SHP77 (cell line): ENCODE data around the gene PTPRN2.
"Not testable (repeated sequence)": the region's sequence is repeated elsewhere in the genome, so short reads cannot be mapped to it uniquely, and the experiment has no call there.

Experiments used
- DNase-seq, 2 experiments: peaks; one replicate each; lab custom pipeline; 2025; lab: John Stamatoyannopoulos, UW

The PTPRN2 gene

GRCh38 chr7:157952050-157952667, 635.5 kb downstream of the PTPRN2 start:
- DNase-seq = no peak

GRCh38 chr7:157951300-157952049, 636.1 kb downstream of the PTPRN2 start:
- no peak for DNase-seq

DNA sequence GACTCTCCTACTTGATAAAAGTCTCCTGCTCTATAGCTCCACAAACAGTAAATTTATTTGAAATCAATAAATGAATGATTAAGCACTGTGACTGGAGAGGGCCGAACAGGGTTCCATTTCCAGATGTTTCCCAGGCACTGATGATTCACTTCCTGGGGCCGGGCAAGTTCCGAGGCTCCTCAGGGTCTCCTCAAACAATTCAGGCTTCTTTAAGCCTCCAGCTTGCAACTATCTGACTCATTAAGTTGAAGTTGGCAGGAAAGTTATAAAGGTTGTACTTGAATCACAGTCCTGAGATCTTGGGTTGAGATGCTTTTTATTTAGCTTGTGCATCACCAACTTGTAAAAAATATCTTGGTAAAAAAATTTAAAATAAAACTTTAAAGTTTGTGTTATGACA, 637.9 kb downstream of the PTPRN2 start:
- DNase-seq = no peak

- no peak for DNase-seq
These were observed 640.1 kb downstream of the PTPRN2 start for GRCh38 chr7:157947504-157947903.

GRCh38 chr7:157946398-157947060, 641.1 kb downstream of the PTPRN2 start:
- DNase-seq = no peak

- DNase-seq = no peak
These were observed 642.2 kb downstream of the PTPRN2 start for GRCh38 chr7:157945401-157945800.

DNA sequence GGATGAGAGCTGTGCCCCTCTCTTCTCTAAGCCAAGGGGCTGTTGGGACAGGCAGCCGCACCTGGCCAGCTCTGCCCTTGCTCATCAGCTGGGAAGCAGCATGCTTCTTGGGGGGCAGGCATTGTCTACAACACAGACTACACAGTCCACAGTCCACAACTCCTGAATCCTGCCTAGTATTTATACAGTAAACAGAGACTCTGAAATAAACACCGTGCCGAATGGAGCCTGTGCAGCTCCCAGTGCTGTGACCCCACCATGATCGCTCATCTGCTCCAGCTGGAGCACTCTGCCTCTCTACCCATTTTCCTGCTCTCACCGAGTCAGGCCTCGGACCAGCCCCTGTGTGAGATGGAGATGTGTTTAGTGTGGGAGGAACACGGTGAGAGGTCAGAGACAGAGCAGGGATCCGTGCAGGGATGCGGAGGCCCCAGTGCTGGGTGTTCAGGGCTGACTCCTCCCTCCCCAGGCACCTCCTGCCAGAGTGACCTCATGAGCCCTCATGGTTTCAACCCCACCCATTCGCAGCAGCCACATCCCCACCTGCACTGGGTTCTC, 642.8 kb downstream of the PTPRN2 start:
- DNase-seq = no peak

DNA sequence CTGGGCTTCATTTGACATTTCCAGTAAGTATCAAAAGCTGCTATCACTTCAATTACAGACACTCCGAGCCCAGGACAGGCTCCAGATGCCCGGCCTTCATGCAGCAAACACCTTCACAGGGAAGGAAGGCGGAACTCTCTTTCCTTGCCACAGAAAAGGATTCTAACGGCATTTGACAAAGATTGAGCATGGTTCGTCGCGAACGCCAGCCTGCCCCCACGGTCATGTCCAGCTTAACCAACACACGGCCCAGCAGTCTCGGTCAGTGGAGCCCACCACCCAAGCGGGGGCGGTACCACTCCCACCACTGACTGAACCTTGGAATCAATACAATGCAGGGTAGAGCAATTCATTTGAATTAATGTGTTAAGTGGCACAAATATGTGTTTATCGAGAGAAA, 643.6 kb downstream of the PTPRN2 start:
- no peak for DNase-seq

DNA sequence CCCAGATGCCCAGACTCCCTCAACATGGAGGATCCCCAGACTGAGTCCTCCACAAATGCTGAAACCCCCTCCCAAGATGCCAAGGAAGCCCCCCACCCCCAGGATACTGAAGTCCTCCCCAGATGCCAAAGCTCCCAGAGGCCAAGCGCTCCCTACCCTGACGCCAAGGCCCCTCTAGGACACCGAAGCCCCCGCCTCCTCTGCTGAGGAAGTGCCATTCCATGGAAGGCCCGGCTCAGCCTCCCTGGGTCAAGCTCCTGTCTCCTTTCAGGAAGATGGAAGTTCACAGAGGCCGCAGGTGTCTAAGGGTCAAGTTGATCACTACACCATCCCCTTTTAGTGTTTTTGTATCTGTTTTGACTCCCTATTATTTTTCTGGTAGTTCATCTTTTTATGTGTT, 644.1 kb downstream of the PTPRN2 start:
- no peak for DNase-seq

GRCh38 chr7:157941210-157941609, 646.4 kb downstream of the PTPRN2 start:
- DNase-seq = no peak

DNA sequence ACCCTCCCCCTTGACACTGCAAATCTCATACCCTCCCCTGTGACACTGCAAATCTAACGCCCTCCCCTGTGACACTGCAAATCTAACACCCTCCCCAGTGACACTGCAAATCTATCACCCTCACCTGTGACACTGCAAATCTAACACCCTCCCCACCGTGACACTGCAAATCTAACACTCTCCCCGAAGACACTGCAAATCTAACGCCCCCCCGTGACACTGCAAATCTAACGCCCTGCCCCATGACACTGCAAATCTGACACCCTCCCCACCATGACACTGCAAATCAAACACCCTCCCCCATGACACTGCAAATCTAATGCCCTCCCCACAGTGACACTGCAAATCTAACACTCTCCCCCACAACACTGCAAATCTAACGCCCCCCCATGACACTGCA, 647.1 kb downstream of the PTPRN2 start:
- no peak for DNase-seq

- no peak for DNase-seq
These were observed 649.4 kb downstream of the PTPRN2 start for GRCh38 chr7:157938211-157938610.

DNA sequence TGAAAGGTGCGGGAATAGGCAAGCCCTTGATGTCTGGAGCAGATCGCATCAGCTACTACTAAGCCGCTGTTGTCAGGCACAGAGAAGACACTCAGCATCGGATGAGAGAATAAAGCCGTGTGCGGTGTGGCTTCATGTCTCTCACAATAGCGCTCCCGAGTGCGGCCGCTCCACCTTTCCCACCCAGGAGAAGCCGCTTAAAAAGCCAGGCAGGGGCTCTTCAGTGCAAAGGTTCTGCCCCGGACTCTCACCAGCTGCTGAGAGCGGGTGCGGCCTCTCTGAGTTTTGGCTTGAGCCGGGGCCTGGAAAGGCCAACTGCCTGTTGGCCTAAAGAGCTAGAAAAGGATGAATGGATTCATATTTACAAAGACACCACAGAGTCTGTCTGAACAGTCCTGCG, 650.2 kb downstream of the PTPRN2 start:
- no peak for DNase-seq

GRCh38 chr7:157936976-157937375, 650.6 kb downstream of the PTPRN2 start:
- DNase-seq = no peak

DNA sequence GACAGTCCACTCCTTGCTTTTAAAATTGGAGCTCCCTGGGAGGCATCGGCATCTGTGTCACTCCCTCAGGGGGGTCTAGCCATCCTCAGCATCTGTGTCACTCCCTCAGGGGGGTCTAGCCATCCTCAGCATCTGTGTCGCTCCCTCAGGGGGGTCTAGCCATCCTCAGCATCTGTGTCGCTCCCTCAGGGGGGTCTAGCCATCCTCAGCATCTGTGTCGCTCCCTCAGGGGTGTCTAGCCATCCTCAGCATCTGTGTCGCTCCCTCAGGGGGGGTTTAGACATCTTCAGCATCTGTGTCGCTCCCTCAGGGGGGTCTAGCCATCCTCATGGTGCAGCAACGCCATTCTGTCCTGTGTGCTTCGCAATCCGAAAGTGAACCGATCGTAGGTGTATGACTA, 651.9 kb downstream of the PTPRN2 start:
- DNase-seq = not testable (repeated sequence)

DNA sequence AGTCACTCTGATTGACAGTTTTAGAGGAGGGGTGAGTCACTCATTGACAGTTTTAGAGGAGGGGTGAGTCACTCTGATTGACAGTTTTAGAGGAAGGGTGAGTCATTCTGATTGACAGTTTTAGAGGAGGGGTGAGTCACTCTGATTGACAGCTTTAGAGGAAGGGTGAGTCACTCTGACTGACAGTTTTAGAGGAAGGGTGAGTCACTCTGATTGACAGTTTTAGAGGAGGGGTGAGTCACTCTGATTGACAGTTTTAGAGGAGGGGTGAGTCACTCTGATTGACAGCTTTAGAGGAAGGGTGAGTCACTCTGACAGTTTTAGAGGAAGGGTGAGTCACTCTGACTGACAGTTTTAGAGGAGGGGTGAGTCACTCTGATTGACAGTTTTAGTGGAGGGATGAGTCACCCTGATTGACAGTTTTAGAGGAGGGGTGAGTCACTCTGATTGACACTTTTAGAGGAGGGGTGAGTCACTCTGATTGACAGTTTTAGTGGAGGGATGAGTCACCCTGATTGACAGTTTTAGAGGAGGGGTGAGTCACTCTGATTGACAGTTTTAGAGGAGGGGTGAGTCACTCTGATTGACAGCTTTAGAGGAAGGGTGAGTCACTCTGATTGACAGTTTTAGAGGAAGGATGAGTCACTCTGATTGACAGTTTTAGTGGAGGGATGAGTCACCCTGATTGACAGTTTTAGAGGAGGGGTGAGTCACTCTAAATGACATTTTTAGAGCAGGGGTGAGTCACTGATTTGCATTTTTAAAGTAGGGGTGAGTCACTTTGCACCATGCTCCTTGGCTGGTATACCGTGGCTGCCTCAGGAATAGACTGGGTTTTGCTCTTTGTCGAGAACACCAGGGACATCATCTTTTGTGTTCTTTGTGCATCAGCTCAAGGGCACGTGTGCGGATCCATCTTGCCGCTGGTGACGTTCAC, 654.1 kb downstream of the PTPRN2 start:
- peak in 1 of 2 experiments; percentile 18 for DNase-seq

DNA sequence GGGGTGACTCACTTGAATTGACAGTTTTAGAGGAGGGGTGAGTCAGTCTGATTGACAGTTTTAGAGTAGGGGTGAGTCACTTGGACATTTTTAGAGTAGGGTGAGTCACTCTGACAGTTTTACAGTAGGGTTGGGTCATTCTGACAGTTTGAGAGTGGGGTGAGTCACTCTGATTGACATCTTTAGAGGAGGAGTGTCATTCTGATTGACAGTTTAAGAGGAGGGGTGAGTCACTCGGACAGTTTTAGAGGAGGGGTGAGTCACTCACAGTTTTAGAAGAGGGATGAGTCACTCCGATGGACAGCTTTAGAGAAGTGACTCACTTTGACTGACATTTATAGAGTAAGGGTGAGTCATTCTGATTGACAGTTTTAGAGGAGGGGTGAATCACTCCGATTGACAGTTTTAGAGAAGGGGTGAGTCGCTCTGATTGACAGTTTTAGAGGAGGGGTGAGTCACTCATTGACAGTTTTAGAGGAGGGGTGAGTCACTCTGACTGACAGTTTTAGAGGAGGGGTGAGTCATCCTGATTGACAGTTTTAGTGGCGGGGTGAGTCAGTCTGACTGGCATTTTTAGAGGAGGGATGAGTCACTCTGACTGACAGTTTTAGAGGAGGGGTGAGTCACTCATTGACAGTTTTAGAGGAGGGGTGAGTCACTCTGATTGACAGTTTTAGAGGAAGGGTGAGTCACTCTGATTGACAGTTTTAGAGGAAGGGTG, 655.0 kb downstream of the PTPRN2 start:
- no peak for DNase-seq

- DNase-seq = no peak
These were observed 656.6 kb downstream of the PTPRN2 start for GRCh38 chr7:157930926-157931466.

GRCh38 chr7:157930441-157930840, 657.2 kb downstream of the PTPRN2 start:
- DNase-seq = no peak

GRCh38 chr7:157929671-157930070, 658.0 kb downstream of the PTPRN2 start:
- DNase-seq = no peak
